Panc1 (cell line): ENCODE data around the gene RENBP. TPM values are rescaled to one million over a fixed set of nuclear protein-coding genes. Genes with fewer than 3 reads are reported as not detected.

ENCODE experiments used
- ATAC-seq: fragments of 200-7000 bp; cut with Tn5 transposase; 2 replicates; pipeline ENCODE4 v1.9.1; 2020; ENCODE audit warnings: mild to moderate bottlenecking, moderate library complexity
- BruUV-seq: library from RNA; stranded (reverse); fragments of 400-500 nt; replicated peaks from 2 replicates; lab custom pipeline; 2021; lab: Mats Ljungman, UMichigan
- CTCF ChIA-PET: fragments of 300-600 bp; sonication (Branson Sonifier 250); formaldehyde crosslinking; loops from one replicate; lab custom pipeline; 2022; ENCODE audit warnings: antibody characterized with exemption; lab: Charles Lee
- POLR2A ChIA-PET: fragments of 300-600 bp; sonication (Branson Sonifier 250); formaldehyde crosslinking; loops from one replicate; lab custom pipeline; 2022; ENCODE audit warnings: antibody characterized with exemption; lab: Charles Lee
- DNase-seq: peaks from one replicate; pipeline ENCODE4 v3.0.0-alpha.2; 2010; ENCODE audit warnings: low read depth, low spot score
- H3K27ac ChIP-seq: 2 replicates; pipeline ENCODE4 v1.5.1; 2011; ENCODE audit warnings: mild to moderate bottlenecking, low read length, inconsistent platforms
- H3K27me3 ChIP-seq: fragments of 200-500 bp; sonication (Bioruptor generic); 2 replicates; pipeline ENCODE4 v1.6.0; 2014; ENCODE audit warnings: low read length, inconsistent platforms; ENCODE audit not compliant: control insufficient read depth, insufficient read depth
- H3K36me3 ChIP-seq: fragments of 200-500 bp; sonication (Bioruptor generic); 2 replicates; pipeline ENCODE4 v1.5.1; 2014; ENCODE audit warnings: inconsistent platforms, mild to moderate bottlenecking, low read length, moderate library complexity; ENCODE audit not compliant: control insufficient read depth, insufficient read depth
- H3K4me1 ChIP-seq: 2 replicates; pipeline ENCODE4 v1.5.1; 2011; ENCODE audit warnings: inconsistent platforms, mild to moderate bottlenecking, low read length, moderate library complexity; ENCODE audit not compliant: control insufficient read depth, insufficient read depth
- H3K4me3 ChIP-seq, 2 experiments: 2 replicates each; pipeline ENCODE4 v1.5.1; 2011 to 2012; ENCODE audit warnings: low read depth in 2 of 2, low read length in 2 of 2, mild to moderate bottlenecking in 2 of 2, inconsistent platforms in 1 of 2, moderate library complexity in 1 of 2
- H3K9me3 ChIP-seq: fragments of 200-500 bp; sonication (Bioruptor generic); 2 replicates; pipeline ENCODE4 v1.5.1; 2014; ENCODE audit warnings: low read depth, mild to moderate bottlenecking, inconsistent platforms, low read length, moderate library complexity; ENCODE audit not compliant: control insufficient read depth, insufficient read depth
- CTCF ChIP-seq: fragments of 450-650 bp; IDR thresholded peaks from 2 replicates; pipeline ENCODE4 v1.5.1; 2017; ENCODE audit warnings: mild to moderate bottlenecking
- POLR2AphosphoS5 ChIP-seq: IDR thresholded peaks from 2 replicates; pipeline ENCODE4 v1.6.1; 2012; ENCODE audit warnings: mild to moderate bottlenecking, low read depth, low read length, moderate library complexity
- SIN3A ChIP-seq: IDR thresholded peaks from 2 replicates; pipeline ENCODE4 v1.6.1; 2012; ENCODE audit warnings: low read depth, mild to moderate bottlenecking, low read length, moderate library complexity, borderline replicate concordance; ENCODE audit not compliant: insufficient read depth
- TCF7L2 ChIP-seq: IDR thresholded peaks from 2 replicates; pipeline ENCODE4 v1.6.1; 2011; ENCODE audit warnings: mild to moderate bottlenecking, low read depth, low read length, inconsistent platforms
- in situ Hi-C: cut with HindIII; loops from 2 replicates; pipeline ENCODE4 v1.10.0; 2016; ENCODE audit warnings: low sequenced_read_pairs, low pct_unique_long_range_greater_than_20kb
- intact Hi-C: fragments of 100-400 bp; cut with micrococcal nuclease; formaldehyde crosslinking; loops from one replicate; pipeline ENCODE4 v1.10.0; 2022; ENCODE audit not compliant: unreplicated experiment
- total RNA-seq: library from RNA; stranded (reverse); gene quantifications from one replicate; pipeline ENCODE4 v1.2.1, GENCODE V29; 2021; ENCODE audit not compliant: unreplicated experiment
- TF ChIP-seq, protein P1 (sequence below), 2 experiments: IDR thresholded peaks; 2 replicates each; pipeline ENCODE4 v1.6.1; 2011 to 2012; ENCODE audit warnings: low read depth in 2 of 2, control low read depth in 1 of 2, low read length in 1 of 2, mild to moderate bottlenecking in 1 of 2, moderate library complexity in 1 of 2; ENCODE audit not compliant: insufficient read depth in 1 of 2

RENBP gene
- total RNA-seq, 1 experiment from 2014 or later: 0.62 TPM

GRCh38 chrX:153909024-153909979, 35.1 kb downstream of the RENBP start:
- intact Hi-C loops (no loop called here), in situ Hi-C loops (no loop called here)
- no peaks in the 10 kb centered on the region for H3K9me3 ChIP-seq
- no peak overlapping the region for H3K4me3 ChIP-seq
- H3K4me1 ChIP-seq: peaks cover 16% of the 10 kb centered on the region
- ATAC-seq: peak; percentile 52
- no peaks in the 10 kb centered on the region for H3K36me3 ChIP-seq
- H3K27ac ChIP-seq: 0 out of 2 replicates have a peak overlapping the region, but pooled peaks have one; percentile 1
- no TSS peak for BruUV-seq
- no peak for TF ChIP-seq TCF7L2
- no peak for TF ChIP-seq POLR2AphosphoS5
- no peak for TF ChIP-seq SIN3A
- TF ChIP-seq CTCF: no peak
- TF ChIP-seq, protein P1, sequence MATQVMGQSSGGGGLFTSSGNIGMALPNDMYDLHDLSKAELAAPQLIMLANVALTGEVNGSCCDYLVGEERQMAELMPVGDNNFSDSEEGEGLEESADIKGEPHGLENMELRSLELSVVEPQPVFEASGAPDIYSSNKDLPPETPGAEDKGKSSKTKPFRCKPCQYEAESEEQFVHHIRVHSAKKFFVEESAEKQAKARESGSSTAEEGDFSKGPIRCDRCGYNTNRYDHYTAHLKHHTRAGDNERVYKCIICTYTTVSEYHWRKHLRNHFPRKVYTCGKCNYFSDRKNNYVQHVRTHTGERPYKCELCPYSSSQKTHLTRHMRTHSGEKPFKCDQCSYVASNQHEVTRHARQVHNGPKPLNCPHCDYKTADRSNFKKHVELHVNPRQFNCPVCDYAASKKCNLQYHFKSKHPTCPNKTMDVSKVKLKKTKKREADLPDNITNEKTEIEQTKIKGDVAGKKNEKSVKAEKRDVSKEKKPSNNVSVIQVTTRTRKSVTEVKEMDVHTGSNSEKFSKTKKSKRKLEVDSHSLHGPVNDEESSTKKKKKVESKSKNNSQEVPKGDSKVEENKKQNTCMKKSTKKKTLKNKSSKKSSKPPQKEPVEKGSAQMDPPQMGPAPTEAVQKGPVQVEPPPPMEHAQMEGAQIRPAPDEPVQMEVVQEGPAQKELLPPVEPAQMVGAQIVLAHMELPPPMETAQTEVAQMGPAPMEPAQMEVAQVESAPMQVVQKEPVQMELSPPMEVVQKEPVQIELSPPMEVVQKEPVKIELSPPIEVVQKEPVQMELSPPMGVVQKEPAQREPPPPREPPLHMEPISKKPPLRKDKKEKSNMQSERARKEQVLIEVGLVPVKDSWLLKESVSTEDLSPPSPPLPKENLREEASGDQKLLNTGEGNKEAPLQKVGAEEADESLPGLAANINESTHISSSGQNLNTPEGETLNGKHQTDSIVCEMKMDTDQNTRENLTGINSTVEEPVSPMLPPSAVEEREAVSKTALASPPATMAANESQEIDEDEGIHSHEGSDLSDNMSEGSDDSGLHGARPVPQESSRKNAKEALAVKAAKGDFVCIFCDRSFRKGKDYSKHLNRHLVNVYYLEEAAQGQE (IDR thresholded peaks at IDR 0.05; ENCODE audit: insufficient read depth in 1 of 2, low read depth in 2 of 2, low read length in 1 of 2): no peak
- ChIA-PET POLR2A (interaction anchor here (0.6 kb wide), 2 partner anchors 9 to 24 kb away, joined by 3 to 4 read pairs; no protein-coding TSS in a partner anchor), CTCF (interaction anchor here (0.6 to 3.1 kb wide), 3 partner anchors 13 to 38 kb away, joined by 3 to 24 read pairs (median 8); no protein-coding TSS in a partner anchor)
- H3K27me3 ChIP-seq: no peaks in the 10 kb centered on the region
- no peak for DNase-seq

- H3K36me3 ChIP-seq: no peaks in the 10 kb centered on the region
- H3K9me3 ChIP-seq: no peaks in the 10 kb centered on the region
- TF ChIP-seq TCF7L2 (no peak), CTCF (no peak), SIN3A (no peak)
- ChIA-PET POLR2A (interaction anchor here (0.6 kb wide), 1 partner anchor 8 kb away, joined by 4 read pairs; no protein-coding TSS in a partner anchor), CTCF (interaction anchor here (0.7 to 3.1 kb wide), 3 partner anchors 14 to 39 kb away, joined by 3 to 24 read pairs (median 8); no protein-coding TSS in a partner anchor)
- intact Hi-C loops (no loop called here), in situ Hi-C loops (no loop called here)
- peak overlapping the region; percentile 39; the same call in 1 of the 2 replicates for H3K27ac ChIP-seq
- DNase-seq (no peak), ATAC-seq (no peak)
- H3K4me3 ChIP-seq: no peak overlapping the region
- H3K27me3 ChIP-seq: no peaks in the 10 kb centered on the region
- H3K4me1 ChIP-seq: peaks cover 24% of the 10 kb centered on the region
- BruUV-seq: no TSS peak
Measured at GRCh38 chrX:153908219-153908860, 36.1 kb downstream of the RENBP start.
